ENCODE results near the gene ORM1. TPM values are rescaled to one million over a fixed set of nuclear protein-coding genes. Genes with fewer than 3 reads are reported as not detected.

ORM1 gene
- total and polyA plus RNA-seq, 4 donors, result 22.4 to 1,249 (median 184) TPM

GRCh38 chr9:114348261-114348905 is 25.5 kb downstream of the ORM1 start:
- Histone ChIP-seq H3K27ac (ENCODE audit: low read depth in 1 of 2, low read length in 1 of 2) (peak overlapping the region in 1 of 2 donors; percentile 55), H3K27me3 (ENCODE audit: control insufficient read depth in 3 of 3, insufficient read depth in 3 of 3, low read length in 2 of 3) (no peaks in the 10 kb centered on the region), H3K9ac (ENCODE audit: insufficient read depth in 1 of 2, low read length in 2 of 2) (no peak overlapping the region), H3K4me3 (no peak overlapping the region), H3K4me1 (ENCODE audit: control insufficient read depth in 5 of 5, insufficient read depth in 5 of 5, low read length in 5 of 5) (peaks cover 0 to 6% (median 4%) of the 10 kb centered on the region in 5 donors), H3K9me3 (ENCODE audit: control insufficient read depth in 4 of 4, insufficient read depth in 3 of 4, low read length in 3 of 4) (no peaks in the 10 kb centered on the region), H3K36me3 (ENCODE audit: control insufficient read depth in 4 of 4, insufficient read depth in 4 of 4, low read length in 4 of 4) (peaks cover 0 to 63% (median 46%) of the 10 kb centered on the region in 4 donors)
- ATAC-seq (ENCODE audit: insufficient read depth, low FRiP score) (no peak), DNase-seq (no peak)
- 87 to 93% methylated on average over 12 of the region's 12 CpGs for WGBS, 2 donors
- no peak for TF ChIP-seq CTCF (IDR thresholded peaks at IDR 0.05; ENCODE audit: control extremely low read depth, extremely low read depth)

GRCh38 chr9:114348906-114349482 is 26.1 kb downstream of the ORM1 start:
- ATAC-seq (ENCODE audit: insufficient read depth, low FRiP score) (peak; percentile 92), DNase-seq (peak; percentile 23 to 59 (median 42))
- Histone ChIP-seq H3K36me3 (ENCODE audit: control insufficient read depth in 4 of 4, insufficient read depth in 4 of 4, low read length in 4 of 4) (peaks cover 0 to 59% (median 45%) of the 10 kb centered on the region in 4 donors), H3K9me3 (ENCODE audit: control insufficient read depth in 4 of 4, insufficient read depth in 3 of 4, low read length in 3 of 4) (no peaks in the 10 kb centered on the region), H3K4me3 (no peak overlapping the region), H3K27ac (ENCODE audit: low read depth in 1 of 2, low read length in 1 of 2) (peak overlapping the region in 1 of 2 donors; percentile 76), H3K9ac (ENCODE audit: insufficient read depth in 1 of 2, low read length in 2 of 2) (no peak overlapping the region), H3K4me1 (ENCODE audit: control insufficient read depth in 5 of 5, insufficient read depth in 5 of 5, low read length in 5 of 5) (peaks cover 0 to 6% (median 4%) of the 10 kb centered on the region in 5 donors), H3K27me3 (ENCODE audit: control insufficient read depth in 3 of 3, insufficient read depth in 3 of 3, low read length in 2 of 3) (no peaks in the 10 kb centered on the region)
- WGBS, 2 donors, result 28 to 36% methylated on average over 8 to 9 of the region's 9 CpGs
- no peak for TF ChIP-seq CTCF (IDR thresholded peaks at IDR 0.05; ENCODE audit: control extremely low read depth, extremely low read depth)

- DNase-seq (no peak), ATAC-seq (ENCODE audit: insufficient read depth, low FRiP score) (no peak)
- no peak overlapping the region for H3K4me3 ChIP-seq
- H3K36me3 ChIP-seq (ENCODE audit: control insufficient read depth in 4 of 4, insufficient read depth in 4 of 4, low read length in 4 of 4), result peaks cover 0 to 52% (median 41%) of the 10 kb centered on the region in 4 donors
- 81 to 84% methylated on average over 10 of the region's 10 CpGs for WGBS, 2 donors
- H3K9me3 ChIP-seq (ENCODE audit: control insufficient read depth in 4 of 4, insufficient read depth in 3 of 4, low read length in 3 of 4), result no peaks in the 10 kb centered on the region
- H3K4me1 ChIP-seq (ENCODE audit: control insufficient read depth in 5 of 5, insufficient read depth in 5 of 5, low read length in 5 of 5), result peaks cover 0 to 6% (median 4%) of the 10 kb centered on the region in 5 donors
- no peaks in the 10 kb centered on the region for H3K27me3 ChIP-seq (ENCODE audit: control insufficient read depth in 3 of 3, insufficient read depth in 3 of 3, low read length in 2 of 3)
- H3K9ac ChIP-seq (ENCODE audit: insufficient read depth in 1 of 2, low read length in 2 of 2), result no peak overlapping the region
- H3K27ac ChIP-seq (ENCODE audit: low read depth in 1 of 2, low read length in 1 of 2), result peak overlapping the region in 1 of 2 donors; percentile 76
- no peak for TF ChIP-seq CTCF (IDR thresholded peaks at IDR 0.05; ENCODE audit: control extremely low read depth, extremely low read depth)
Observed at GRCh38 chr9:114349713-114350480, 27.0 kb downstream of the ORM1 start.
